NCI-H460 (cell line): ENCODE data around the gene IFIT2. TPM values are rescaled to one million over a fixed set of nuclear protein-coding genes. Genes with fewer than 3 reads are reported as not detected.
"Not testable (repeated sequence)": the region's sequence is repeated elsewhere in the genome, so short reads cannot be mapped to it uniquely, and the experiment has no call there.

ENCODE experiments used
- DNase-seq: peaks from one replicate; pipeline ENCODE4 v3.0.0-alpha.2; 2016; ENCODE audit warnings: low read depth; ENCODE audit errors: extremely low read depth
- total RNA-seq: library from RNA; depleted of rRNA; stranded (reverse); fragments of >200 nt; shearing (Covaris generic); gene quantifications from 2 replicates; pipeline ENCODE4 v1.2.3, GENCODE V29; 2014

The IFIT2 gene
- total RNA-seq, 1 experiment from 2014 or later = 1.2 TPM

DNA sequence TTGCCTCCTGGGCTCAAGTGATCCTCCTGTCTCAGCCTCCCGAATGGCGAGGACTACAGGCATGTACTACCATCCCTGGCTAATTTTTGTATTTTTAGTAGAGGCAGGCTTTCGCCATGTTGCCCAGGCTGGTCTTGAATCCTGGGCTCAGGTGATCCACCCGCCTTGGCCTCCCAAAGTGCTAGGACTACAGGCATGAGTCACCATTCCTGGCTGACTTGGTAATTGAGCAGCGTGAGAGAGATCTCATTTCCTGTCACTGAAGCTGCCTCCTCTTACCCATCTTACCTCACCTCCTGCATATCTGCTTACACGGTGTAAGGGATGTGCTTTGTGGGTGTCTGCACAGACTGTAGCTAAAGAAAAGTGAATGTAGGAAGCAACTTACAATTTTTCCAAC lies 35.6 kb downstream of the IFIT2 start:
- no peak for DNase-seq

DNA sequence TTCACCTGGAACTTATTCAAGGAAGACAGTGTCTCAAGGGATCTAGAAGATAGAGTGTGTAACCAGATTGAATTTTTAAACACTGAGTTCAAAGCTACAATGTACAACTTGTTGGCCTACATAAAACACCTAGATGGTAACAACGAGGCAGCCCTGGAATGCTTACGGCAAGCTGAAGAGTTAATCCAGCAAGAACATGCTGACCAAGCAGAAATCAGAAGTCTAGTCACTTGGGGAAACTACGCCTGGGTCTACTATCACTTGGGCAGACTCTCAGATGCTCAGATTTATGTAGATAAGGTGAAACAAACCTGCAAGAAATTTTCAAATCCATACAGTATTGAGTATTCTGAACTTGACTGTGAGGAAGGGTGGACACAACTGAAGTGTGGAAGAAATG lies 36.9 kb downstream of the IFIT2 start:
- DNase-seq = no peak

DNA sequence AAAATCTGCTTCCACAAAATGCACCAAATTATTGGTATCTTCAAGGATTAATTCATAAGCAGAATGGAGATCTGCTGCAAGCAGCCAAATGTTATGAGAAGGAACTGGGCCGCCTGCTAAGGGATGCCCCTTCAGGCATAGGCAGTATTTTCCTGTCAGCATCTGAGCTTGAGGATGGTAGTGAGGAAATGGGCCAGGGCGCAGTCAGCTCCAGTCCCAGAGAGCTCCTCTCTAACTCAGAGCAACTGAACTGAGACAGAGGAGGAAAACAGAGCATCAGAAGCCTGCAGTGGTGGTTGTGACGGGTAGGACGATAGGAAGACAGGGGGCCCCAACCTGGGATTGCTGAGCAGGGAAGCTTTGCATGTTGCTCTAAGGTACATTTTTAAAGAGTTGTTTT lies 38.0 kb downstream of the IFIT2 start:
- DNase-seq = no peak

DNA sequence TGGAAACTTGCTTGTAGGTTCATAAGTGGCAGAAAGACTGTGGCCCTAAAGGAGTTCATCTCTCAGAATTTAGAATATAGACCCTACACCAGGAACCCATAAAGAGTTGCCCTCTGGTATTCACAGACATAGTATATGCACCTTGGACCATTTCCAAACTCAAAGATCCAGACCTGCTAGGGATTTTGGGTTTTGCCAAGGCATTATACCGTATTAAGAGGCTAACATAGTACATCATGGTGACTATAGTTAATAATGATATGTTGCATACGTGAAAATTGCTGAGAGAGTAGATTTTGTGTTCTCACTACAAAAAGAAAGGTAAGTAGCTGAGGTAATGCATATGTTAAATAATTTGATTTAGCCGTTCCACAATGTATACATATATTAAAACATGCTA lies 39.8 kb downstream of the IFIT2 start:
- DNase-seq = no peak

DNA sequence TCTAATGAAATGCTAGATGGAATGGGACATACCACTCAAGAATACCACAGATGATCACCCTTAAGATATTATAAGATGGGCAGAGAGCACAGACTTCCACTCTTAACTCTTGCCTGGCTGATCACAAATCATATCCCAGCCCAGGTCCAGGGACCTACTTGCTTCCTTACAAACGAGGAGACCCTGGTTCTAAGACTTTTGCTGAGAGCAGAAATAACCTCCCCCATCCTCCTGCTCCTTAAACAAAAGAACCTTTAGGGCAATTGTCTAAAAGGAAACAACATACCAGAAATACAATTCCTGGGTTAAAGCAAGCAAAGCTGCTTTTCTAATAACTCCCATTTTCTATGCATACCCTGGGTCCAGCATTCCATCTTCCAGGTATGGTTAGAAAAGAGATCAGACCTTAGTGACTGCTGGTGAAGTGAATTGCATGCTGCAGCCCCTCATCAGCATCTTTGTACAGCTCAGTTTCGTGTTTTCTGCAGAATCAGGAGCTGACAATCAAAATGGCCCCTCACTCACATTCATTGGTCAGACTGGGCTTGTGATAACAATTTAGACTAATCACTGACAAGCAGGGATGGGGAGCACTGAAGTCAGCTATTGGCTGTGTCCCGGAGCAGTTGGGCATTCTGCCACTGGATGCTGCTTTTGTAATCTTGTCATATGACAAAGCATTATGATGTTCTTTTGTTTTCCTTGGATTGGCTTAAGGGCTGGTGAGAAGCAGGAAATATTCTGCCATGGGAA lies 40.5 kb downstream of the IFIT2 start:
- peak; percentile 45 for DNase-seq

DNA sequence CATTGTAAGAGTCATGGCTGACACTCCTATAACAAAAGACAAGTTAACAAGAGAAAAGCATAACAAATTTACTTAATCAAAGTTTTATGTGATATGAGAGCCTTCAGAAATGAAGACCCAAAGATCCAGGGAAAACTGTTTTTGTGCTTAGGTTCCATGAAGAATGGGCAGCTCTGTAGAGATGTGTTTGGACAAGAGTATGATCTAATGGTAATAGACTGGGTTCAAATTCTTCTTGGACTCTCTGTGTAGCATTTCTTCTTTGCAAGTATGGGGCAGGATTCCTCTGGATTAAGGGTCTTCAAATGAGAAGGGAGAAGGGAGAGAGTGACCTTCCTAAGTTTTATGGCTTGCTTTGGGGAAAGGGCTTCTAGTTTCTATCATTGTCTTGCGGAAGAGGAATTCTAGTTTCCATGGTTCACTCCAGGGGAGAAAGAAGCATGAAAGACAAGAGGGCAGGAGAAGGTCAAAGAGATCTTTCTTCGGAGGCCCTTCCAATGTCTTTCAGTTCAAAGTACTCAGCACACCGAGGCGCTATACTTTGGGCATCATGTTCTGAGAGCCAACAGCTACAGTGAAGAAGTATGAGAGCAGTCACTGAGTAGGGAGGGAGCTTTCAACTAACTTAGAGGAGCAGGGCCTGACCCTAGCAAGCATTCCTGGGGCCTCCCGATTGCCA lies 41.4 kb downstream of the IFIT2 start:
- DNase-seq = no peak

DNA sequence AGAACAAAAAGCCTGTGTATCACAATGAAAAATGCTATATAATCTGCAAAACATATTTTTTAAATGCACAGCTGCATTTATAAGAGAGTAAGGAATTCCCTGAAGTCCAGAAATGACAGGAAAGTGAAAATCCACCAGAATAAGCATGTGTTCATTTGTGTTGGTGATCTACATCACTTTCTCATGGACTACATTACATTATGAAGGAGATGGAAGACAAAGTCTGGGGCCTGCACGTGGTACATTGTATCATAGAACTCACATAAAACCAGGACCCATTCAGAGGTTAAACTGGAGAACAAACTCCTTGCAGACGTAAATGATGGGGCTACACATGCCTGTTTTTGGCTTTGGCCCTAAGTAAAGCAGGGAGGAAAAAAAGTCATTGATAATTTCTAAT lies 42.3 kb downstream of the IFIT2 start:
- DNase-seq = no peak

DNA sequence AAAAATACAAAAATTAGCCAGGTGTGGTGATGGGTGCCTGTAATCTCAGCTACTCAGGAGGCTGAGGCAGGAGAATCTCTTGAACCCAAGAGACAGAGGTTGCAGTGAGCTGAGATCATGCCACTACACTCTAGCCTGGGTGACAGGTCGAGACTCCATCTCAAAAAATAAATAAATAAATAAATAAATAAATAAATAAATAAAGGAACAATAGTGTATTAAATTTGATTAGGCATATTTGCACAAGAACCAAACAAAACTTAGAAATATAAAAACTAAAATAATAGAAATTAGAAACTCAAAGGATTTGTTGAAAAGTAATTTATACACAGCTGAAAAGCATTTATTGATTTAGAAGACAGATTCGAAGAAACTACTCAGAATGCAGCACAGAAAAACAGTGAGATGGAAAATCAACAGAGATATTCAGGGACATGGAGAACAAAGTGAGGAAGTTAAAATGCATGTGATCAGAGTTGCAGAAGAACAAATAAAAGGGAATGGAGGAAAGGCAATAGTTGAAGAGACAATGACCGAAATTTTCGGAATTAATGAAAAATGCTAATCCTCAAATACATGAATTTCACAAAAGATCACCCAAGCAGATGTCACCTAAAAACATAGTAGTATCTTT lies 43.6 kb downstream of the IFIT2 start:
- no peak for DNase-seq

DNA sequence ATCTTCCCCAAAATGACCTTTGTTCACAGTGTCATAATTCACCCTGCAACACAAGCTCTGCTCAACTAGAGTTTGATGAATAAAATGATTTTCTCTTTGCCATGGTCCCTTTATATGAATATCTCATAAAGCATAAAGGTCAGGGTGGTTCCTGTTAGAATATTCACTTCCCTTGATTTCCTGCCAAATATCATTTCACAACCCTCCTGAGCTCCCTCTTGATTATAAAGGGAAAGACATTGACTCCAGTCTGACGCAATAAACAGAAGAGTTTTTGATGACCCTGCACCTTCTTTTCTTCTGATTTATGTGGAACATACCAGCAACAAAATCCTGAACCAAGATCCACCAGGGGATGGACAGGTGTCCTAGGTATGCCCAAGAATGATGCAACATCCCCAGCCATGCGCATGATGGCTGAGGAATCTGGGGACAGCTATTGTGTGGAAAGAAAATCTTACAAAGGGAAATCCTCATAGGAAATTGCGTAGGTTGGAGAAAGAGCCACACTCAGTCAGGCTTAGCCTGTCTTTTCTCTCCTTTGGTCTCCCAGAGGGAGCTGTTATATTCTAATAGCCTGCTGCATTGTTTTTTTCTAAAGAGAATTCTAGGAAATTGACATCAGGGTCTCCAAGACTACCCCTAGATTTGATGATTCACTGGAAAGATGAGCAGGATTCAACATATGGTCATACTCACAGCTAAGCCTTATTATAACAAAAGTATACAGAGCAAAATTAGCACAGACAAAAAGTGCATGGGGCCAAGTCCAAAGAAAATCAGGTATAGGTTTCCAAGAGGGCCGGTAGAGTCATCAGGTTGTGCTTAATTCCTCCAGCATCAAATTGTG lies 44.8 kb downstream of the IFIT2 start:
- DNase-seq = peak; percentile 47

DNA sequence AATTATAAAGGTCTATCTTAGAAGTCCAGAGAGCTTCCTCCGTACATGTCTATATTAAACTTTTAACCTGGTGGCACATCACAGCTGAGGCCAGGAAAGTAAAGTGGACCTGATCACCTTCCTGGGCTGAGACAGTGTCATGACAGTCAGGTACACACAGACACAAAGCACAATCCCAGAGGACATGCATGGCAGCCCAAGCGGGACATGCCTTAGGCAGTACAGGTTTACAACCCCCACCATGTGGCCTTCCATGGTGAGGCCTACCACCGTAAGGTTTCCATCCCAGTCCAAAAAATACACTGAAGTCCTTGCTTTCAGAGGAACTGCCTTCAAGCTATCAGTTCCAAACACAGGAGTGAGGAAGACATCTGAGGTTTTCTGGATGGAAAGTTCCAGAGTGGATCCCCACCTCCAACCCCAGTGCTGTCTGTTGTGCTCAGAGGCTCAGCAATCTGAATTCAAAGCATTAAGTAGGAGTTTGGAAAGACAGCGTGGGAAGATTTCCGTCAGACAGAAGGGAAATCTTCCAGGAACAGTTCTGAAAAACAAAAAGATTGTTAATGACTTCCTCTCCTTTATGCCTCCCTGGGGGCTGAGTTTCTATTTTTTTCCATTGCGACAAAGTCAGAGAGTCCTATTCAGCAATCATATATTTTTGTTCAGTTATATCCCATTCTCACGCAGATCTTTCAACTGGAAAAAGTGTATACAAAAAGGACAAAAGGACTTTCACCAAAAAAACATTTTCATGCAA lies 46.0 kb downstream of the IFIT2 start:
- no peak for DNase-seq

DNA sequence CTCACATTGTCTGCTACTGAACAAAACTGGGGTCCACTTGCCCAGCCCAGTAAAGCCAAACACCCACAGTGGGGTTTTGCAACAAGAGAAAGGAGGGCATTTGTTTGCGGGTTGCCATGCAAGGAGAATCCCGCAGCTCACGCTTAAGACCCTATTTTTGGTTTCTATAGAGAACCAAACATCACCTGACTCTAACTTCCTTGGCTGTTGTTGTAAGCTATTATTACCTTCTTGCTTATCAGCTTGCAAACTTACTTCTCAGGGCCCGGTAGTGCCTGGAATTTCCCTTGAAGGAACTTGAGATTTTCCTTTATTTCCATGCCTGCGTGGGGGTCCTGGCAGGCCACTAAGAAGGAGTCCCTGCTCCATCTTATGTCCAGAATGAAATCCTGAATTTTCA lies 46.6 kb downstream of the IFIT2 start:
- DNase-seq = no peak

DNA sequence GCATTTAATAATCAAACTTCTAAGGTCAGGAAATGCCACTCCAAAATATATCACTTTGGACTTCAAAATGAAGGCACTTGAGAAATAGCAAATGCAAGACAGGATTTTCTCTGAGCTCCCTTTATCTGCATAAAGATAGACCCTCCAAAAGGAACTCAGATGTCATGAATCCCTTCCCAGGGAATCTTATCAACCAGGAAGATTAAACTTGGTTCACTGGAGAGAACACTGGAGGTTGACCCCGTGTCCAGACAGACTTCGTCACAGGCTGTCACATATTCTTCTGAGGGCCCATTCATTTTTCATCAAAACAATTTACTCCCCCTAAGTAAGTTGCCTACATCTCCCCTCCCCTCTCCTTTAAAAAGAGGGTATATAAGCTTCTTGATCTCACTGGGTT lies 47.1 kb downstream of the IFIT2 start:
- no peak for DNase-seq

DNA sequence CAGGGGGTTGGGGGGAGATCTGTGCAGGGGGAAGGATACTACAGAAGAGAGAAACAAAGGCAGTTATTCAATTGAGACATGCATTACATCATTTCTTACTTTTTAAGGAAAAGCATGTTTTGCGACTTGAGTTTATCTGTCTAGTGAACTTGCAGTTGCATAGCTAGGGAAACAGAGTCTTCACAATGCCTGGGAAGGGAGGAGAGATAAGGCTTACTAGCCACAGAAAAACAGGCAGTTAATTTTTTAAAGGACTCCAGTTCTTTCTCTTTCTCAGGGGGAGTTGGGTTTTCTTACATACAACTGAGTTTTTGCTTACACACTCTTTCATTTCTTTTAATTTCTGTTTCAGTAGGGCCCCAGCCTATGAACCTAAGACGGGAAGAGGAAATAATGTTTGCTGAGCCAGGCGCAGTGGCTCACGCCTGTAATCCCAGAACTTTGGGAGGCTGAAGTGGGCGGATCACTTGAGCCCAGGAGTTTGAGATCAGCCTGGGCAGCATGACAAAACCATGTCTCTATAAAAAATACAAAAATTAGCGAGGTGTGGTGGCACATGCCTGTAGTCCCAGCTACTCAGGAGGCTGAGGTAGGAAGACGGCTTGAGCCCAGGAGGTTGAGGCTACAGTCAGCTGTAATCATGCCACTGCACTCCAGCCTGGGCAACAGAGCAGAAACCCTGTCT lies 48.9 kb downstream of the IFIT2 start:
- not testable (repeated sequence) for DNase-seq

DNA sequence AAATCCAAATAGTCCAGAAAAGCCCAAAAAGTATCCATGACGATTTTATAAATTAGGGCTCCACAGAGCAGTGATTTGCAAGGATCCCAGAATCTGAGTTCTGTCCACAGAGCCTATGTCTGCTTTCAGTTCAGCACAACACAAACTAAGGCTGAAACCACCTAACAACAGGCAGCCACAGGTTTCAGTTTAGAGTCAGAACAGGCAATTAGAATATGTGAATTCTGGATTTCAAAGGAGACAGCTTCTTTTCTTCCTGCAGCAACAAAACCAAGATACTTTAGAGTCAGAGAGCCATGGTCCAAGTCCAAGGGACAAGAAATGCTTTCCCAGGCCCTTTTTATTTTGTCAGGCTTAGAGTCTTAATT lies 49.5 kb downstream of the IFIT2 start:
- no peak for DNase-seq

DNA sequence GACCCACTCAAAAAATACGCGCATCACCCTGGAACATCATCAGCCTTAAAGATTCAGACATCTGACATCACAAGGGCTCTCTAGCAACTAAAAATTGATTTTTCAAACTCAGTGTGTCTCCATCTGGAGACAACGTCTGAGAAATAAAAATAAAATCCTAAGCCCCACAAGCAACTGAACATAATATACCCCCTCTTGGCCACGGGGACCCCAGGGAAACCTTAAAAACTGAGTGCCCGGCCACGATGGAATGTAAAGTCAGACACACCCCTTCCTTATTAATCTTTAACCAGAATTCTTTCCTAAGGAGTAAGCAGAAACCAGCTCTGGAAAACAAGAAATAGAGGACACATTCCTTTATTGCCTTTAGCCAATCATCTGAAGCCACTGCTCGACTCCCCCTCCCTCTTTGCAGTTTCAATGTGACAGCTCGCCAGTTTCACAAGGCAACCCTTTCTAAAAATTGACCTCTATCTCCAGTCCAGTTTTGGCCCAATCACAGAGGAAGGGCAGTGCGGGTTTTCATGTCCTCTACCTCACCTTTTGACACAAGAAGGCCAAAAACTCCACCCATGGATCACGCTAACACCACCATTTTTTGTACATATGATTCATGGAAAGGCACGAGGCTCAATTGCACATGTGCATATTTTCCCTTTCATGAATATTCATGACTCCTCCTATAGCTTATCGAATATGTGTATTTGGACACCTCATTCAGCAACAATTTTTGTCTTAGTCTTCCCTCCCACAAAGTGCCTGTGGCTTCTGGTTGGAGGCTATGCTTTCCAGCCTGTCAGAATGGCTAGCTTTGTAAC lies 50.1 kb downstream of the IFIT2 start:
- no peak for DNase-seq

DNA sequence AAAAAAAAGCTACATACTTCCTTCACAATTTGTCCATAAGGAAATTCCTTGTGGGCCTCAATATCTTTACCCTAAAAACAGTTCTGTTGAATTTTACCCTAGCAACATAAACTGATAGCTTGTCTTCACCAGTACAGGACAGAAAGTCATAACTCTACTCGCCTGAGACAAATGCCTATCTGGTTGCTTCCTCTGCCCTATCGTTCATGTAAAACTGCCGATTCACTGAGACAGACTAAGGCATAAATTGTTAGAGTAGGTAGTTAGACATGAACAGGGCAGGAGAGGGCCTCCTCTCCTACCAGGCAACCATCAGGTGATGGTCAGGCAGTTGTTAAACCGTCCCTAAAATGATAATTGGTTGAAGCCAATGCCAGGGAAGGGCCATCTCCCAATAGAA lies 51.0 kb downstream of the IFIT2 start:
- DNase-seq = no peak

DNA sequence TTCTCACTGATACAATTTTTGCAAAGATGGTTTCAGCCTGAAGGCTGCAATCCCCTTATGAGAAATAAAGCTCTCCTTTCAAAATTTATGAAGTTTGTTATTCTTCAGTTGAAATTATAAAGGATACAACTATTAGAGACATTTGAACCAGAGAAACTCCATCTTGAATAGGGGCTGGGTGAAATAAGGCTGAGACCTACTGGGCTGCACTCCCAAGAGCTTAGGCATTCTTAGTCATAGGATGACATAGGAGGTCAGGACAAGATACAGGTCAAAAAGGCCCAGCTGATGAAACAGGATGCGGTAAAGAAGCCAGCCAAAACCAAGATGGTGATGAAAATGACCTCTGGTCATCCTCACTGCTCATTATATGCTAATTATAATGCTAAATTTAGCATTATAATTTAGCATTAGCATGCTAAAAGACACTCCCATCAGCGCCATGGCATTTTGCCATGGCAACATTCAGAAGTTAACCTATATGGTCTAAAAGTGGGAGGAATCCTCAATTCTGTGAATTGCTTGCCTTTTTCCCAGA lies 53.6 kb downstream of the IFIT2 start:
- no peak for DNase-seq

DNA sequence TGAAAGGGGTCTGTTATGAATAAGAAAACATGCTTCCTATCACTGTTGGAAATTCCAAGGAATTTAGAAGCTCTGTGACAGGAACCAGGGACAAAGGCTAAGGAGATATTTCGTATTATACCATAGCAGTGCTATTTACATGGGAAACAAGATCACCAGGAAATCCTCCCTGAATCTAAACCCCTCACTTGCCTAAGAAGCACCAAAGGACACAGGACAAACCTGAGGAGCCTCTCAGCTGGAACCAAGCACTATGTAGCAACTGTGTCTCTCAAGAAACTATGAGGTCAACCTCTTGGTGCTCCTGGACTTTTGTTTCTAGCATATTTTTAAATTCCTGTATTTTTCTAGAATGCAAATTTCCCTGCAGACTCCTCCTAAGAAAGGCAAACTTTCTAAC lies 55.2 kb downstream of the IFIT2 start:
- DNase-seq = no peak

DNA sequence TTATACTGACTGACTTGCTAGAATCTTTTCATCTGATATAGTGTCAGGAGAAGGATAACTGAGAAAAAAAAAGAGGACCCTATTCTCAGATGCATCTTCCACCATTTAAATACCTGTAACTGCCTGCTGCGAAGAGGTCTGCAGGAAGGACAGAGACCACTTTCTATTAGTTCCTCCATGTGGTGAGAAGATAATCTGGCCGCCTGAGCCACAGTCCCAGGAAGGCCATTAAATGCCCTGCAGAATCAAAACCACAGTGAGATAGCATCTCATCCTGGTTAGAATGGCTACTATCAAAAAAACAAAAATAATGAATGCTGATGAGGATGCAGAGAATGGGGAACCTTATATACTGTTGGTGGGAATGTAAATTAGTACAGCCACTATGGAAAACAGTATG lies 56.1 kb downstream of the IFIT2 start:
- DNase-seq = no peak
